Right atrium auricular region (tissue), 2 donors: ENCODE results near the gene BMP7. TPM values are rescaled to one million over a fixed set of nuclear protein-coding genes. Genes with fewer than 3 reads are reported as not detected.

Experiments used
- DNase-seq: peaks from one replicate; pipeline ENCODE4 v3.0.0-alpha.2; 2019; ENCODE audit warnings: low spot score
- H3K27ac ChIP-seq, 2 donors: fragments of 200-600 bp; sonication (generic); 1 replicate in 1 of 2; 2 replicates in 1 of 2; pipeline ENCODE4 v1.5.1; 2016 to 2019
- H3K27me3 ChIP-seq, 2 donors: fragments of 200-600 bp; sonication (generic); one replicate each; pipeline versions ENCODE4 v1.5.1 to v1.6.0; 2017 to 2019
- H3K36me3 ChIP-seq: fragments of 200-600 bp; sonication (generic); one replicate; pipeline ENCODE4 v1.5.1; 2016
- H3K4me1 ChIP-seq, 2 donors: fragments of 200-600 bp; sonication (generic); one replicate each; pipeline versions ENCODE4 v1.5.1 to v1.6.0; 2017 to 2019
- H3K4me3 ChIP-seq, 2 donors: fragments of 200-600 bp; sonication (generic); 1 replicate in 1 of 2; 2 replicates in 1 of 2; pipeline ENCODE4 v1.5.1; 2017 to 2019; ENCODE audit warnings: mild to moderate bottlenecking in 1 of 2, moderate library complexity in 1 of 2
- H3K9me3 ChIP-seq, 2 donors: fragments of 200-600 bp; sonication (generic); one replicate each; pipeline ENCODE4 v1.5.1; 2019
- total RNA-seq, 2 donors: library from RNA; depleted of rRNA; stranded (reverse); fragments of >200 nt; gene quantifications; one replicate each; pipeline ENCODE4 v1.1.0, GENCODE V29; 2016
- TF ChIP-seq, protein P1 (sequence below), 2 donors: fragments of 200-600 bp; sonication (generic); IDR thresholded peaks; one replicate each; pipeline ENCODE4 v1.5.1; 2019; ENCODE audit warnings: antibody characterized with exemption in 2 of 2

BMP7 gene
- total RNA-seq, 2 donors from 2014 or later, result 15.1 to 23.0 TPM

DNA sequence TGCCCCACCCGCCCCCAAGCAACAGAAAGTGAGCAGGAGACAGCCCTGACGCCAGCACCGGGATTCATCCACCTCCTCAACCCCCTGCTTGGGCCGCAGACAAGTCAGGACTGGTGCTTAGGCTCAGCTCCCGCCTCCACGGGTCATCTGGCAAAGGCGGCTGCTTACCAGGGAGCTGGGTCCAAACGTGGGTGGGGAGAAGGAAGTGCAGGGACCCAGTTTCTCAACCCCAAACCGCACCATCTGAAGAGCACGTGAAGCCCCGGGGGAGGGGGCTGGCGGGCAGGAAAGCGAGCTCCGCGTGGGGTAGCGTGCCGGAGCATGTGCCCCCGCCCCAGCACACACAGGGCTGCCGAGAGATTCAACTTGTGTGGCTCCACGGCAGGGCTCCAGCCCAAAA lies 87.2 kb downstream of the BMP7 start:
- Histone ChIP-seq H3K27me3 (no peaks in the 10 kb centered on the region), H3K36me3 (no peaks in the 10 kb centered on the region), H3K4me3 (no peak overlapping the region), H3K27ac (no peak overlapping the region), H3K9me3 (no peaks in the 10 kb centered on the region), H3K4me1 (no peaks in the 10 kb centered on the region)
- TF ChIP-seq, protein P1, sequence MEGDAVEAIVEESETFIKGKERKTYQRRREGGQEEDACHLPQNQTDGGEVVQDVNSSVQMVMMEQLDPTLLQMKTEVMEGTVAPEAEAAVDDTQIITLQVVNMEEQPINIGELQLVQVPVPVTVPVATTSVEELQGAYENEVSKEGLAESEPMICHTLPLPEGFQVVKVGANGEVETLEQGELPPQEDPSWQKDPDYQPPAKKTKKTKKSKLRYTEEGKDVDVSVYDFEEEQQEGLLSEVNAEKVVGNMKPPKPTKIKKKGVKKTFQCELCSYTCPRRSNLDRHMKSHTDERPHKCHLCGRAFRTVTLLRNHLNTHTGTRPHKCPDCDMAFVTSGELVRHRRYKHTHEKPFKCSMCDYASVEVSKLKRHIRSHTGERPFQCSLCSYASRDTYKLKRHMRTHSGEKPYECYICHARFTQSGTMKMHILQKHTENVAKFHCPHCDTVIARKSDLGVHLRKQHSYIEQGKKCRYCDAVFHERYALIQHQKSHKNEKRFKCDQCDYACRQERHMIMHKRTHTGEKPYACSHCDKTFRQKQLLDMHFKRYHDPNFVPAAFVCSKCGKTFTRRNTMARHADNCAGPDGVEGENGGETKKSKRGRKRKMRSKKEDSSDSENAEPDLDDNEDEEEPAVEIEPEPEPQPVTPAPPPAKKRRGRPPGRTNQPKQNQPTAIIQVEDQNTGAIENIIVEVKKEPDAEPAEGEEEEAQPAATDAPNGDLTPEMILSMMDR (IDR thresholded peaks at IDR 0.05), result no peak
- DNase-seq, result no peak

DNA sequence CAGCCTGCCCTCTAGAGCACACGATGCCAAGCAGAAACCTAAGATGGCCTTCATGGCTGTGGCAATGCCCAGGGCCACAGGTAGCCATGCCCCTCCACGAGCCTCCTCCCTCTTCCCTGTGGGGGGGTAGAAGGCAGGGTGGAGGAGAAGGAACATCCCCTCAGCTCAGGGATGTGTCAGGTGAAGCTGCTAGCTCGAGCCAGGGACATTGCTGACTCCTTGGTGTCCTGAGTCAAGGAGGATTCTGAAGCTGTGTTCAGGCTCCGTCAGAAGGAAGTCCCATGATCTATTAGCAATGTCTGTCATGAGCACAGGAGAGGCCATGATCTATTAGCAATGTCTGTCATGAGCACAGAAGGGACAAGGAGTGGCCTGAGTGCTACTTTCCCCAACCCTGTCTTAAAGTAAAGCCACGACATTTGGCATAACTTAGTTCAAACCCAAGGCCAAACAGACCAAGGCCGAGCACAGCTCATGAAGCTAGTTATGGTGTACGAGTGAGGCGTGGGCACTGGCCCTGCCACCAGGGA lies 87.8 kb downstream of the BMP7 start:
- no peak overlapping the region for H3K4me3 ChIP-seq
- H3K27me3 ChIP-seq, result no peaks in the 10 kb centered on the region
- no peaks in the 10 kb centered on the region for H3K9me3 ChIP-seq
- H3K4me1 ChIP-seq, result no peaks in the 10 kb centered on the region
- DNase-seq, result no peak
- TF ChIP-seq, protein P1 (IDR thresholded peaks at IDR 0.05), result no peak
- H3K36me3 ChIP-seq, result no peaks in the 10 kb centered on the region
- no peak overlapping the region for H3K27ac ChIP-seq

- Histone ChIP-seq H3K4me3 (no peak overlapping the region), H3K27ac (no peak overlapping the region), H3K9me3 (no peaks in the 10 kb centered on the region), H3K4me1 (no peaks in the 10 kb centered on the region), H3K36me3 (no peaks in the 10 kb centered on the region), H3K27me3 (no peaks in the 10 kb centered on the region)
- TF ChIP-seq, protein P1 (IDR thresholded peaks at IDR 0.05), result no peak
- DNase-seq, result no peak
Observed at GRCh38 chr20:57177636-57178280, 88.7 kb downstream of the BMP7 start.

GRCh38 chr20:57176842-57177241 lies 89.6 kb downstream of the BMP7 start:
- no peak for DNase-seq
- no peaks in the 10 kb centered on the region for H3K9me3 ChIP-seq
- no peaks in the 10 kb centered on the region for H3K36me3 ChIP-seq
- H3K27me3 ChIP-seq, result no peaks in the 10 kb centered on the region
- H3K27ac ChIP-seq, result no peak overlapping the region
- no peaks in the 10 kb centered on the region for H3K4me1 ChIP-seq
- no peak overlapping the region for H3K4me3 ChIP-seq
- TF ChIP-seq, protein P1 (IDR thresholded peaks at IDR 0.05), result no peak

GRCh38 chr20:57175397-57176010 lies 90.9 kb downstream of the BMP7 start:
- TF ChIP-seq, protein P1 (IDR thresholded peaks at IDR 0.05), result no peak
- H3K4me3 ChIP-seq, result no peak overlapping the region
- no peak for DNase-seq
- H3K27me3 ChIP-seq, result no peaks in the 10 kb centered on the region
- H3K4me1 ChIP-seq, result no peaks in the 10 kb centered on the region
- H3K9me3 ChIP-seq, result no peaks in the 10 kb centered on the region
- H3K27ac ChIP-seq, result no peak overlapping the region
- no peaks in the 10 kb centered on the region for H3K36me3 ChIP-seq
